GM12878 (cell line): Measurements from ENCODE around the gene EMP2. TPM values are rescaled to one million over a fixed set of nuclear protein-coding genes. Genes with fewer than 3 reads are reported as not detected.

ENCODE experiments used
- ATAC-seq: fragments of 200-7000 bp; cut with Tn5 transposase; 3 replicates; pipeline ENCODE4 v1.9.1; 2020; ENCODE audit warnings: mild to moderate bottlenecking, moderate library complexity
- BruUV-seq: library from RNA; stranded (reverse); fragments of 400-500 nt; replicated peaks from 2 replicates; lab custom pipeline; 2021; lab: Mats Ljungman, UMichigan
- CTCF ChIA-PET: fragments of 300-600 bp; sonication (Branson Sonifier 250); formaldehyde crosslinking; extraction: SDS; loops from one replicate; lab custom pipeline; 2021; ENCODE audit warnings: inconsistent platforms; lab: Yijun Ruan, JAX
- POLR2A ChIA-PET: fragments of 350-600 bp; formaldehyde crosslinking; extraction: SDS; loops from one replicate; lab custom pipeline; 2021; ENCODE audit warnings: inconsistent platforms; lab: Charles Lee
- RAD21 ChIA-PET: fragments of 300-600 bp; sonication (Branson Sonifier 250); formaldehyde crosslinking; loops from one replicate; lab custom pipeline; 2023; ENCODE audit warnings: antibody characterized with exemption; ENCODE audit not compliant: unreplicated experiment; lab: Charles Lee
- SMC1A ChIA-PET: fragments of 300-600 bp; sonication (Branson Sonifier 250); formaldehyde crosslinking; loops from one replicate; lab custom pipeline; 2023; ENCODE audit not compliant: unreplicated experiment, uncharacterized antibody; lab: Charles Lee
- DNase-seq: peaks from one replicate; pipeline ENCODE4 v3.0.0-alpha.2; 2011; ENCODE audit warnings: low read depth, low spot score
- FAIRE-seq: peaks from 3 replicates; lab custom pipeline; 2011; peaks lifted over from hg19 to GRCh38; lab: Jason Lieb, UNC
- H2AFZ ChIP-seq: 2 replicates; pipeline ENCODE4 v1.6.0; 2011; ENCODE audit warnings: low read depth, low read length, control low read depth; ENCODE audit not compliant: control insufficient read depth
- H3K27ac ChIP-seq: 2 replicates; pipeline ENCODE4 v1.5.1; 2011; ENCODE audit warnings: control low read depth; ENCODE audit not compliant: control insufficient read depth, insufficient read depth
- H3K27me3 ChIP-seq, 2 experiments: replicated peaks in 1 of 2; 2 replicates each; pipeline versions ENCODE4 v1.6.0 to v1.6.1; 2011; ENCODE audit warnings: low read length in 1 of 2; ENCODE audit not compliant: control insufficient read depth in 2 of 2, insufficient read depth in 2 of 2
- H3K36me3 ChIP-seq, 2 experiments: 2 replicates each; pipeline ENCODE4 v1.5.1; 2011; ENCODE audit warnings: low read length in 1 of 2; ENCODE audit not compliant: control insufficient read depth in 2 of 2, insufficient read depth in 2 of 2
- H3K4me1 ChIP-seq: 2 replicates; pipeline ENCODE4 v1.6.1; 2011; ENCODE audit warnings: mild to moderate bottlenecking, low read length, moderate library complexity, mixed read lengths; ENCODE audit not compliant: control insufficient read depth, insufficient read depth
- H3K4me2 ChIP-seq: 2 replicates; pipeline ENCODE4 v1.6.0; 2011; ENCODE audit warnings: control low read depth; ENCODE audit not compliant: control insufficient read depth, insufficient read depth
- H3K4me3 ChIP-seq: fragments of 200-600 bp; sonication (generic); 2 replicates; pipeline ENCODE4 v1.5.1; 2016
- H3K79me2 ChIP-seq: 2 replicates; pipeline ENCODE4 v1.6.0; 2011; ENCODE audit warnings: low read length; ENCODE audit not compliant: control insufficient read depth, insufficient read depth
- H3K9ac ChIP-seq: 2 replicates; pipeline ENCODE4 v1.8.0; 2011; ENCODE audit warnings: low read length, control low read depth, mixed read lengths; ENCODE audit not compliant: control insufficient read depth, insufficient read depth
- H3K9me3 ChIP-seq: replicated peaks from 3 replicates; pipeline ENCODE4 v1.5.1; 2011; ENCODE audit warnings: mild to moderate bottlenecking, low read length; ENCODE audit not compliant: control insufficient read depth, insufficient read depth
- H4K20me1 ChIP-seq: 2 replicates; pipeline ENCODE4 v1.6.0; 2011; ENCODE audit not compliant: control insufficient read depth, insufficient read depth
- ATF7 ChIP-seq: fragments of 450-650 bp; IDR thresholded peaks from 2 replicates; pipeline ENCODE4 v1.6.1; 2016; ENCODE audit warnings: low read depth, mild to moderate bottlenecking
- BCL11A ChIP-seq: IDR thresholded peaks from 2 replicates; pipeline ENCODE4 v1.6.1; 2011; ENCODE audit warnings: low read depth, low read length
- FOS ChIP-seq: IDR thresholded peaks from 3 replicates; pipeline ENCODE4 v1.6.1; 2011; ENCODE audit warnings: borderline replicate concordance; ENCODE audit not compliant: insufficient read length; ENCODE audit errors: extremely low read depth
- KLF5 ChIP-seq: fragments of 450-650 bp; IDR thresholded peaks from 2 replicates; pipeline ENCODE4 v1.6.1; 2014; ENCODE audit warnings: mild to moderate bottlenecking; ENCODE audit not compliant: partially characterized antibody
- PAX5 ChIP-seq: IDR thresholded peaks from 2 replicates; pipeline ENCODE4 v1.6.1; 2011; ENCODE audit warnings: low read depth, low read length, borderline replicate concordance
- RB1 ChIP-seq: fragments of 450-650 bp; formaldehyde crosslinking; IDR thresholded peaks from 2 replicates; pipeline ENCODE4 v1.6.1; 2017; ENCODE audit warnings: mild to moderate bottlenecking, borderline replicate concordance
- SIN3A ChIP-seq: IDR thresholded peaks from 2 replicates; pipeline ENCODE4 v1.6.1; 2012; ENCODE audit warnings: low read depth, low read length, improper control_type of control experiment
- SRF ChIP-seq, 2 experiments: IDR thresholded peaks; 2 replicates each; pipeline ENCODE4 v1.6.1; 2011; ENCODE audit warnings: low read depth in 2 of 2, low read length in 2 of 2, mild to moderate bottlenecking in 1 of 2, moderate library complexity in 1 of 2
- STAT3 ChIP-seq: IDR thresholded peaks from 2 replicates; pipeline ENCODE4 v1.6.1; 2011; ENCODE audit warnings: low read depth, low read length, improper control_type of control experiment
- ZNF622 ChIP-seq: fragments of 450-650 bp; IDR thresholded peaks from 2 replicates; pipeline ENCODE4 v1.6.1; 2017; ENCODE audit warnings: mild to moderate bottlenecking, inconsistent platforms
- ZZZ3 ChIP-seq: IDR thresholded peaks from 2 replicates; pipeline ENCODE4 v1.6.1; 2011; ENCODE audit warnings: low read depth; ENCODE audit not compliant: control insufficient read depth, insufficient read length
- WGBS: methylation state at CpG from one replicate; pipeline ENCODE4 v1.1.6; 2016; ENCODE audit warnings: low lambda C conversion rate; ENCODE audit not compliant: insufficient replicate concordance, insufficient coverage; ENCODE audit errors: missing lambda C conversion rate; 5-methylcytosine and 5-hydroxymethylcytosine counted together
- in situ Hi-C: fragments of 300-500 bp; cut with MboI; formaldehyde crosslinking; loops from 9 replicates; pipeline ENCODE4 v1.14.3; 2018; ENCODE audit warnings: mixed read lengths
- intact Hi-C: fragments of 100-400 bp; cut with micrococcal nuclease; formaldehyde crosslinking; loops from one replicate; pipeline ENCODE4 v1.14.2; 2022; ENCODE audit not compliant: unreplicated experiment
- polyA plus RNA-seq, 11 experiments: library from polyadenylated mRNA; depleted of rRNA in 4 of 11; unstranded in 6 of 11; stranded (reverse) in 5 of 11; fragments of >200 nt; fragmentation: Nextera tagmentation in 4 of 11; fragmentation: Illumina TruSeq in 1 of 11; extraction: Ambion mirVana in 4 of 11; extraction: Trizol in 1 of 11; gene quantifications; 1 replicate in 1 of 11; 2 replicates in 10 of 11; pipeline versions ENCODE4 v1.2.1 to v1.2.3, GENCODE V29; 2011 to 2016; ENCODE audit warnings: inconsistent platforms in 2 of 11, missing spikeins in 2 of 11, low read depth in 1 of 11
- total RNA-seq, 4 experiments: library from RNA; depleted of rRNA in 3 of 4; stranded (reverse); fragments of >200 nt in 3 of 4; fragmentation: Illumina TruSeq in 1 of 4; extraction: Trizol in 1 of 4; gene quantifications; 2 replicates each; pipeline versions ENCODE4 v1.2.1 to v1.2.3, GENCODE V29; 2013 to 2021
- TF ChIP-seq, protein P1 (sequence below): fragments of 450-650 bp; IDR thresholded peaks from 2 replicates; pipeline ENCODE4 v1.6.1; 2017; ENCODE audit warnings: borderline replicate concordance
- TF ChIP-seq, protein P2 (sequence below): fragments of 450-650 bp; conservative IDR thresholded peaks from 2 replicates; pipeline ENCODE4 v1.6.1; 2017; ENCODE audit warnings: mild to moderate bottlenecking, moderate library complexity

The EMP2 gene
- total and polyA plus RNA-seq, 10 of the 15 experiments (the other 5 are each of a cell fraction or from before 2014, with no cell fraction given), result 0.41 to 10.4 (median 3.8) TPM

GRCh38 chr16:10589109-10589508, 8.7 kb upstream of the EMP2 start (continued):
- TF ChIP-seq SRF (IDR thresholded peaks at IDR 0.05; ENCODE audit: low read depth in 2 of 2, low read length in 2 of 2) (no peak), PAX5 (no peak)

- in situ Hi-C loops (no loop called here), intact Hi-C loops (no loop called here)
- Histone ChIP-seq H3K9me3 (no peaks in the 10 kb centered on the region), H3K4me3 (no peak overlapping the region), H3K4me1 (no peaks in the 10 kb centered on the region), H3K79me2 (no peaks in the 10 kb centered on the region), H3K27ac (no peak overlapping the region), H3K9ac (no peak overlapping the region), H3K36me3 (no peaks in the 10 kb centered on the region), H4K20me1 (no peaks in the 10 kb centered on the region), H3K4me2 (no peak overlapping the region), H2AFZ (no peak overlapping the region), H3K27me3 (peaks cover 2 to 6% of the 10 kb centered on the region in 2 experiments; a peak in 3 of 4 replicates)
- CTCF ChIA-PET, result interaction anchor here (0.5 kb wide), 1 partner anchor 514 kb away, joined by 3 read pairs; no protein-coding TSS in a partner anchor
- WGBS, result 0% methylated on average over 2 of the region's 2 CpGs
- SMC1A ChIA-PET, result interaction anchor here (1.5 kb wide), 1 partner anchor 15 kb away, joined by 3 read pairs; no protein-coding TSS in a partner anchor
- FAIRE-seq, result no peak
- no TSS peak for BruUV-seq
- TF ChIP-seq FOS, result no peak
- POLR2A ChIA-PET, result no interaction called here
- RAD21 ChIA-PET, result no interaction called here
- no peak for ATAC-seq
- DNase-seq, result no peak
These were observed 7.2 kb upstream of the EMP2 start for GRCh38 chr16:10587622-10588021.

GRCh38 chr16:10584981-10585438, 4.6 kb upstream of the EMP2 start:
- Histone ChIP-seq H3K4me3 (no peak overlapping the region), H2AFZ (no peak overlapping the region), H3K27ac (no peak overlapping the region), H3K79me2 (no peaks in the 10 kb centered on the region), H3K27me3 (peaks cover 3 to 12% of the 10 kb centered on the region in 2 experiments), H3K4me2 (no peak overlapping the region), H3K9ac (no peak overlapping the region), H3K9me3 (no peaks in the 10 kb centered on the region), H3K36me3 (no peaks in the 10 kb centered on the region), H4K20me1 (no peaks in the 10 kb centered on the region), H3K4me1 (no peaks in the 10 kb centered on the region; the same call in 1 of the 2 replicates)
- WGBS, result 14% methylated on average over 5 of the region's 5 CpGs
- ChIA-PET CTCF (no interaction called here), RAD21 (no interaction called here), SMC1A (no interaction called here), POLR2A (no interaction called here)
- DNase-seq (no peak), ATAC-seq (no peak), FAIRE-seq (no peak)
- intact Hi-C loops (no loop called here), in situ Hi-C loops (no loop called here)
- no TSS peak for BruUV-seq
- no peak for TF ChIP-seq ZNF622
- TF ChIP-seq, protein P1, sequence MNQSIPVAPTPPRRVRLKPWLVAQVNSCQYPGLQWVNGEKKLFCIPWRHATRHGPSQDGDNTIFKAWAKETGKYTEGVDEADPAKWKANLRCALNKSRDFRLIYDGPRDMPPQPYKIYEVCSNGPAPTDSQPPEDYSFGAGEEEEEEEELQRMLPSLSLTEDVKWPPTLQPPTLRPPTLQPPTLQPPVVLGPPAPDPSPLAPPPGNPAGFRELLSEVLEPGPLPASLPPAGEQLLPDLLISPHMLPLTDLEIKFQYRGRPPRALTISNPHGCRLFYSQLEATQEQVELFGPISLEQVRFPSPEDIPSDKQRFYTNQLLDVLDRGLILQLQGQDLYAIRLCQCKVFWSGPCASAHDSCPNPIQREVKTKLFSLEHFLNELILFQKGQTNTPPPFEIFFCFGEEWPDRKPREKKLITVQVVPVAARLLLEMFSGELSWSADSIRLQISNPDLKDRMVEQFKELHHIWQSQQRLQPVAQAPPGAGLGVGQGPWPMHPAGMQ, result no peak
- TF ChIP-seq ZZZ3, result no peak
- no peak for TF ChIP-seq SIN3A
- TF ChIP-seq STAT3, result no peak
- TF ChIP-seq RB1, result no peak
- no peak for TF ChIP-seq ATF7
- TF ChIP-seq BCL11A, result no peak
- TF ChIP-seq, protein P2, sequence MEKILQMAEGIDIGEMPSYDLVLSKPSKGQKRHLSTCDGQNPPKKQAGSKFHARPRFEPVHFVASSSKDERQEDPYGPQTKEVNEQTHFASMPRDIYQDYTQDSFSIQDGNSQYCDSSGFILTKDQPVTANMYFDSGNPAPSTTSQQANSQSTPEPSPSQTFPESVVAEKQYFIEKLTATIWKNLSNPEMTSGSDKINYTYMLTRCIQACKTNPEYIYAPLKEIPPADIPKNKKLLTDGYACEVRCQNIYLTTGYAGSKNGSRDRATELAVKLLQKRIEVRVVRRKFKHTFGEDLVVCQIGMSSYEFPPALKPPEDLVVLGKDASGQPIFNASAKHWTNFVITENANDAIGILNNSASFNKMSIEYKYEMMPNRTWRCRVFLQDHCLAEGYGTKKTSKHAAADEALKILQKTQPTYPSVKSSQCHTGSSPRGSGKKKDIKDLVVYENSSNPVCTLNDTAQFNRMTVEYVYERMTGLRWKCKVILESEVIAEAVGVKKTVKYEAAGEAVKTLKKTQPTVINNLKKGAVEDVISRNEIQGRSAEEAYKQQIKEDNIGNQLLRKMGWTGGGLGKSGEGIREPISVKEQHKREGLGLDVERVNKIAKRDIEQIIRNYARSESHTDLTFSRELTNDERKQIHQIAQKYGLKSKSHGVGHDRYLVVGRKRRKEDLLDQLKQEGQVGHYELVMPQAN, result no peak
- no peak for TF ChIP-seq KLF5
- no peak for TF ChIP-seq PAX5
